ENCODE data around the gene VIM. TPM values are rescaled to one million over a fixed set of nuclear protein-coding genes. Genes with fewer than 3 reads are reported as not detected.

Gene VIM
- total and polyA plus RNA-seq, 10 of the 15 experiments (the other 5 are each of a cell fraction or from before 2014, with no cell fraction given): 44.2 to 287 (median 188) TPM

DNA sequence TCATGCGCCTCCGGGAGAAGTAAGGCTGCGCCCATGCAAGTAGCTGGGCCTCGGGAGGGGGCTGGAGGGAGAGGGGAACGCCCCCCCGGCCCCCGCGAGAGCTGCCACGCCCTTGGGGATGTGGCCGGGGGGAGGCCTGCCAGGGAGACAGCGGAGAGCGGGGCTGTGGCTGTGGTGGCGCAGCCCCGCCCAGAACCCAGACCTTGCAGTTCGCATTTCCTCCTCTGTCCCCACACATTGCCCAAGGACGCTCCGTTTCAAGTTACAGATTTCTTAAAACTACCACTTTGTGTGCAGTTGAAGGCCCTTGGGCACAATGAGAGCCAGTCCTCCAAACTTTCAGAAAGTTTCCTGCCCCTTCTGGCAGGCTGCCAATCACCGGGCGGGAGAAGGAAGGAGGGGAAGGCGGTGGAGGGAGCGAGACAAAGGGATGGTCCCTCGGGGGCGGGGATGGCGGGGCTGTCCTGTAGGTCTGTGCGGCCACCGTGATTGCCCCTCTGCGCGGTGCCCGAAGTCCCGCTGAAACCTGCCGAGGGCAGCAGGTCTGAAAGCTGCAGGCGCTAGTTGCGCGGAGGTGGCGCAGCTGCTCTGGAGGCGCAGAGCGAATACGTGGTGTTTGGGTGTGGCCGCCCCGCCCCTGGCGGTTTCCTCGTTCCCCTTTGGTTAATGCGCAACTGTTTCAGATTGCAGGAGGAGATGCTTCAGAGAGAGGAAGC, 2.1 kb downstream of the VIM start:
- ChIA-PET RAD21 (ENCODE audit: unreplicated experiment) (interaction anchor here (0.5 to 2.1 kb wide), 6 partner anchors 14 to 50 kb away, joined by 3 to 14 read pairs (median 6); partner anchors contain the start of gene TRDMT1), SMC1A (ENCODE audit: uncharacterized antibody, unreplicated experiment) (interaction anchor here (0.6 to 3.2 kb wide), 9 partner anchors 11 to 413 kb away, joined by 3 to 17 read pairs (median 4); partner anchors contain the start of genes RSU1 and TRDMT1), CTCF (interaction anchor here (0.7 to 3.7 kb wide), 10 partner anchors 9 to 32 kb away, joined by 3 to 16 read pairs (median 4); partner anchors contain the start of gene TRDMT1), POLR2A (interaction anchor here (0.7 to 3.6 kb wide), 6 partner anchors 10 to 413 kb away, joined by 3 to 23 read pairs (median 4); partner anchors contain the start of genes RSU1 and TRDMT1)
- Histone ChIP-seq H3K79me2 (ENCODE audit: control insufficient read depth, insufficient read depth, low read length) (no peaks in the 10 kb centered on the region), H3K9me3 (replicated peaks; ENCODE audit: control insufficient read depth, insufficient read depth, low read length) (no peaks in the 10 kb centered on the region; the same call in 2 of the 3 replicates), H3K9ac (ENCODE audit: control insufficient read depth, insufficient read depth, low read length) (peak overlapping the region; percentile 70), H3K4me2 (ENCODE audit: control insufficient read depth, insufficient read depth) (peak overlapping the region; percentile 91), H3K36me3 (ENCODE audit: control insufficient read depth in 2 of 2, insufficient read depth in 2 of 2, low read length in 1 of 2) (peaks cover 4 to 5% of the 10 kb centered on the region in 2 experiments; a peak in 3 of 4 replicates), H3K27ac (ENCODE audit: control insufficient read depth, insufficient read depth) (peak overlapping the region; percentile 68), H3K4me1 (ENCODE audit: control insufficient read depth, insufficient read depth, low read length) (peaks cover 32% of the 10 kb centered on the region), H4K20me1 (ENCODE audit: control insufficient read depth, insufficient read depth) (no peaks in the 10 kb centered on the region), H2AFZ (ENCODE audit: control insufficient read depth, low read depth, low read length) (peak overlapping the region; percentile 84), H3K4me3 (peak overlapping the region; percentile 78), H3K27me3 (replicated peaks in 1 of 2; ENCODE audit: control insufficient read depth in 2 of 2, insufficient read depth in 2 of 2, low read length in 1 of 2) (no peaks in the 10 kb centered on the region; a peak in 1 of 4 replicates)
- under 1% methylated on average over 32 of the region's 43 CpGs for WGBS (ENCODE audit: insufficient coverage, insufficient replicate concordance, low lambda C conversion rate, missing lambda C conversion rate)
- FAIRE-seq: peak; percentile 23
- BruUV-seq (replicated peaks): no TSS peak
- intact Hi-C loops (cut with micrococcal nuclease; ENCODE audit: unreplicated experiment) (loop anchor here (1.0 to 10.0 kb wide), 4 partner anchors 29 to 645 kb away; partner anchors contain the start of genes RSU1 and TRDMT1), in situ Hi-C loops (cut with MboI) (no loop called here)
- DNase-seq (ENCODE audit: low read depth, low spot score): peak; percentile 73
- ATAC-seq: peak; percentile 73
- TF ChIP-seq WRNIP1 (IDR thresholded peaks at IDR 0.05; ENCODE audit: borderline replicate concordance, low read depth, low read length) (0 out of 2 replicates have a peak, but pooled peaks have one; percentile 41), SRF (IDR thresholded peaks at IDR 0.05; ENCODE audit: low read depth in 2 of 2, low read length in 2 of 2) (no peak), BACH1 (IDR thresholded peaks at IDR 0.05; ENCODE audit: borderline replicate concordance) (no peak), RAD51 (IDR thresholded peaks at IDR 0.05) (no peak), POLR2AphosphoS2 (IDR thresholded peaks at IDR 0.05; ENCODE audit: low read depth, low read length) (0 out of 2 replicates have a peak, but pooled peaks have one; percentile 66), SMAD1 (IDR thresholded peaks at IDR 0.05; ENCODE audit: low read depth, partially characterized antibody) (peak; percentile 98), NR2C2 (IDR thresholded peaks at IDR 0.05; ENCODE audit: borderline replicate concordance, control insufficient read depth, insufficient read length, low read depth) (no peak), POU2F2 (IDR thresholded peaks at IDR 0.05; ENCODE audit: borderline replicate concordance, low read depth, low read length) (peak; percentile 69; the same call in 1 of the 3 replicates), ASH2L (IDR thresholded peaks at IDR 0.05; ENCODE audit: borderline replicate concordance, low read depth) (no peak), MXI1 (IDR thresholded peaks at IDR 0.05; ENCODE audit: low read depth, low read length) (peak; percentile 70), TCF3 (IDR thresholded peaks at IDR 0.05; ENCODE audit: borderline replicate concordance, insufficient read depth, low read depth, low read length) (peak; percentile 53; the same call in 1 of the 2 replicates), HDAC2 (IDR thresholded peaks at IDR 0.05) (0 out of 2 replicates have a peak, but pooled peaks have one; percentile 10), RAD21 (IDR thresholded peaks at IDR 0.05; ENCODE audit: insufficient read depth, low read depth, low read length) (no peak)
- TF ChIP-seq, protein P1, sequence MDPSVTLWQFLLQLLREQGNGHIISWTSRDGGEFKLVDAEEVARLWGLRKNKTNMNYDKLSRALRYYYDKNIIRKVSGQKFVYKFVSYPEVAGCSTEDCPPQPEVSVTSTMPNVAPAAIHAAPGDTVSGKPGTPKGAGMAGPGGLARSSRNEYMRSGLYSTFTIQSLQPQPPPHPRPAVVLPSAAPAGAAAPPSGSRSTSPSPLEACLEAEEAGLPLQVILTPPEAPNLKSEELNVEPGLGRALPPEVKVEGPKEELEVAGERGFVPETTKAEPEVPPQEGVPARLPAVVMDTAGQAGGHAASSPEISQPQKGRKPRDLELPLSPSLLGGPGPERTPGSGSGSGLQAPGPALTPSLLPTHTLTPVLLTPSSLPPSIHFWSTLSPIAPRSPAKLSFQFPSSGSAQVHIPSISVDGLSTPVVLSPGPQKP (IDR thresholded peaks at IDR 0.05; ENCODE audit: low read depth, low read length): no peak
- TF ChIP-seq, protein P2, sequence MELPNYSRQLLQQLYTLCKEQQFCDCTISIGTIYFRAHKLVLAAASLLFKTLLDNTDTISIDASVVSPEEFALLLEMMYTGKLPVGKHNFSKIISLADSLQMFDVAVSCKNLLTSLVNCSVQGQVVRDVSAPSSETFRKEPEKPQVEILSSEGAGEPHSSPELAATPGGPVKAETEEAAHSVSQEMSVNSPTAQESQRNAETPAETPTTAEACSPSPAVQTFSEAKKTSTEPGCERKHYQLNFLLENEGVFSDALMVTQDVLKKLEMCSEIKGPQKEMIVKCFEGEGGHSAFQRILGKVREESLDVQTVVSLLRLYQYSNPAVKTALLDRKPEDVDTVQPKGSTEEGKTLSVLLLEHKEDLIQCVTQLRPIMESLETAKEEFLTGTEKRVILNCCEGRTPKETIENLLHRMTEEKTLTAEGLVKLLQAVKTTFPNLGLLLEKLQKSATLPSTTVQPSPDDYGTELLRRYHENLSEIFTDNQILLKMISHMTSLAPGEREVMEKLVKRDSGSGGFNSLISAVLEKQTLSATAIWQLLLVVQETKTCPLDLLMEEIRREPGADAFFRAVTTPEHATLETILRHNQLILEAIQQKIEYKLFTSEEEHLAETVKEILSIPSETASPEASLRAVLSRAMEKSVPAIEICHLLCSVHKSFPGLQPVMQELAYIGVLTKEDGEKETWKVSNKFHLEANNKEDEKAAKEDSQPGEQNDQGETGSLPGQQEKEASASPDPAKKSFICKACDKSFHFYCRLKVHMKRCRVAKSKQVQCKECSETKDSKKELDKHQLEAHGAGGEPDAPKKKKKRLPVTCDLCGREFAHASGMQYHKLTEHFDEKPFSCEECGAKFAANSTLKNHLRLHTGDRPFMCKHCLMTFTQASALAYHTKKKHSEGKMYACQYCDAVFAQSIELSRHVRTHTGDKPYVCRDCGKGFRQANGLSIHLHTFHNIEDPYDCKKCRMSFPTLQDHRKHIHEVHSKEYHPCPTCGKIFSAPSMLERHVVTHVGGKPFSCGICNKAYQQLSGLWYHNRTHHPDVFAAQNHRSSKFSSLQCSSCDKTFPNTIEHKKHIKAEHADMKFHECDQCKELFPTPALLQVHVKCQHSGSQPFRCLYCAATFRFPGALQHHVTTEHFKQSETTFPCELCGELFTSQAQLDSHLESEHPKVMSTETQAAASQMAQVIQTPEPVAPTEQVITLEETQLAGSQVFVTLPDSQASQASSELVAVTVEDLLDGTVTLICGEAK (IDR thresholded peaks at IDR 0.05; ENCODE audit: borderline replicate concordance): no peak
- TF ChIP-seq, protein P3, sequence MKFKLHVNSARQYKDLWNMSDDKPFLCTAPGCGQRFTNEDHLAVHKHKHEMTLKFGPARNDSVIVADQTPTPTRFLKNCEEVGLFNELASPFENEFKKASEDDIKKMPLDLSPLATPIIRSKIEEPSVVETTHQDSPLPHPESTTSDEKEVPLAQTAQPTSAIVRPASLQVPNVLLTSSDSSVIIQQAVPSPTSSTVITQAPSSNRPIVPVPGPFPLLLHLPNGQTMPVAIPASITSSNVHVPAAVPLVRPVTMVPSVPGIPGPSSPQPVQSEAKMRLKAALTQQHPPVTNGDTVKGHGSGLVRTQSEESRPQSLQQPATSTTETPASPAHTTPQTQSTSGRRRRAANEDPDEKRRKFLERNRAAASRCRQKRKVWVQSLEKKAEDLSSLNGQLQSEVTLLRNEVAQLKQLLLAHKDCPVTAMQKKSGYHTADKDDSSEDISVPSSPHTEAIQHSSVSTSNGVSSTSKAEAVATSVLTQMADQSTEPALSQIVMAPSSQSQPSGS (IDR thresholded peaks at IDR 0.05; ENCODE audit: low read length): no peak
